Measurements from ENCODE around the gene CST2. TPM values are rescaled to one million over a fixed set of nuclear protein-coding genes. Genes with fewer than 3 reads are reported as not detected.
"Not testable (repeated sequence)": the region's sequence is repeated elsewhere in the genome, so short reads cannot be mapped to it uniquely, and the experiment has no call there.

CST2 gene
- polyA plus RNA-seq, 3 donors from 2014 or later, result not detected

- Mint-ChIP-seq H3K9me3 (peaks cover 0 to 2% (median 0%) of the 10 kb centered on the region in 6 donors), H3K27me3 (ENCODE audit: low read depth in 3 of 3) (peaks cover 0 to 8% (median 7%) of the 10 kb centered on the region in 3 donors), H3K27ac (no peak overlapping the region), H3K4me1 (no peaks in the 10 kb centered on the region), H3K36me3 (no peaks in the 10 kb centered on the region), H3K4me3 (no peak overlapping the region)
- DNase-seq, result no peak
Observed at GRCh38 chr20:23782366-23782983, 44.1 kb downstream of the CST2 start.

GRCh38 chr20:23778676-23779075 is 47.9 kb downstream of the CST2 start:
- H3K36me3 Mint-ChIP-seq, H3K4me1 Mint-ChIP-seq, H3K9me3 Mint-ChIP-seq, H3K27ac Mint-ChIP-seq, H3K4me3 Mint-ChIP-seq, DNase-seq: not testable (repeated sequence)
- peaks cover 0 to 12% (median 5%) of the 10 kb centered on the region in 3 donors for H3K27me3 Mint-ChIP-seq (ENCODE audit: low read depth in 3 of 3)

GRCh38 chr20:23777380-23777779 is 49.1 kb downstream of the CST2 start:
- not testable (repeated sequence) for H3K36me3 Mint-ChIP-seq, H3K9me3 Mint-ChIP-seq, H3K4me1 Mint-ChIP-seq, H3K4me3 Mint-ChIP-seq, DNase-seq, H3K27ac Mint-ChIP-seq
- peaks cover 5 to 16% (median 6%) of the 10 kb centered on the region in 3 donors for H3K27me3 Mint-ChIP-seq (ENCODE audit: low read depth in 3 of 3)

- no peak overlapping the region for H3K4me3 Mint-ChIP-seq
- peaks cover 5 to 16% (median 6%) of the 10 kb centered on the region in 3 donors for H3K27me3 Mint-ChIP-seq (ENCODE audit: low read depth in 3 of 3)
- H3K9me3 Mint-ChIP-seq, result no peaks in the 10 kb centered on the region
- H3K27ac Mint-ChIP-seq, result no peak overlapping the region
- no peak for DNase-seq
- H3K4me1 Mint-ChIP-seq, result no peaks in the 10 kb centered on the region
- no peaks in the 10 kb centered on the region for H3K36me3 Mint-ChIP-seq
Observed at GRCh38 chr20:23776067-23776771, 50.3 kb downstream of the CST2 start.

GRCh38 chr20:23774081-23774480 is 52.4 kb downstream of the CST2 start:
- no peaks in the 10 kb centered on the region for H3K4me1 Mint-ChIP-seq
- no peak for DNase-seq
- H3K27me3 Mint-ChIP-seq (ENCODE audit: low read depth in 3 of 3), result peaks cover 1 to 10% (median 5%) of the 10 kb centered on the region in 3 donors
- no peak overlapping the region for H3K4me3 Mint-ChIP-seq
- no peaks in the 10 kb centered on the region for H3K36me3 Mint-ChIP-seq
- no peaks in the 10 kb centered on the region for H3K9me3 Mint-ChIP-seq
- H3K27ac Mint-ChIP-seq, result no peak overlapping the region

Other genes starting within 250 kb of the CST2 start
- not detected for gene CST9, start 220.8 kb downstream of the CST2 start, polyA plus RNA-seq
- gene CST3, start 188.8 kb downstream of the CST2 start, polyA plus RNA-seq, result 100 to 1,000 TPM in 2 of 3 donors, 10 to 100 TPM in 1; 60.0 to 290 (median 289) TPM
- not detected for gene CST4, start 137.7 kb downstream of the CST2 start, polyA plus RNA-seq
- not detected for gene CST1, start 75.8 kb downstream of the CST2 start, polyA plus RNA-seq
- not detected for gene CST5, start 53.0 kb upstream of the CST2 start, polyA plus RNA-seq
- not detected for gene GGTLC1, start 162.1 kb upstream of the CST2 start, polyA plus RNA-seq

Data from immature natural killer cell (primary cell).